ENCODE measurements around the gene LAMA4.
A peak's percentile ranks its signal among the peaks of the same experiment; 100 is the strongest.

Gene LAMA4

DNA sequence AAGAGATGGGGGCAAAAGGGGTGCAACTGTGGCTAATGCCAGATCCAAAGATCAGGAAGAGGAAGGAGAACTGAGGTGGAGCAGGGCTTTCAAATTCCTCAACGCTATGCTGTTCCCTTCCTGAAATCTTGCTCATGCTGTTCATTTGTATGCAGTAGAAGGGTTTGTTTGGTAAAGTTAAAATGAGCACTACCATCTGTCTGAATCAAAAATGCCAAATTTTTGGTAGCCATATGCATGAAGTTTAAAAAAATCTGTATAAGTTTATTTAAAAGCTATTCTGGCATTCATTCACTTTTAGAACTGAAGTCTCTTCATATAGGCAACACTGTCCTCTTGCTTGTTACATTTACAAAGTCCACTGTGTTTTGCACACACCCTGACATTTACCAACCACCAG, 84.8 kb downstream of the LAMA4 start:
- Histone ChIP-seq H3K36me3 (ENCODE audit: control insufficient read depth, insufficient read depth, low read length) (no peaks in the 10 kb centered on the region), H3K27me3 (ENCODE audit: control insufficient read depth, insufficient read depth, low read length) (no peaks in the 10 kb centered on the region), H3K4me1 (ENCODE audit: control insufficient read depth, insufficient read depth, low read length) (no peaks in the 10 kb centered on the region), H3K4me3 (ENCODE audit: low read length) (no peak overlapping the region), H3K9me3 (ENCODE audit: control insufficient read depth, insufficient read depth, low read length) (no peaks in the 10 kb centered on the region), H3K27ac (ENCODE audit: low read length) (no peak overlapping the region)
- DNase-seq (ENCODE audit: low read depth, low spot score) = no peak
- WGBS (ENCODE audit: insufficient coverage, insufficient read length) = no CpG with 5 or more reads among the region's 1 CpG

DNA sequence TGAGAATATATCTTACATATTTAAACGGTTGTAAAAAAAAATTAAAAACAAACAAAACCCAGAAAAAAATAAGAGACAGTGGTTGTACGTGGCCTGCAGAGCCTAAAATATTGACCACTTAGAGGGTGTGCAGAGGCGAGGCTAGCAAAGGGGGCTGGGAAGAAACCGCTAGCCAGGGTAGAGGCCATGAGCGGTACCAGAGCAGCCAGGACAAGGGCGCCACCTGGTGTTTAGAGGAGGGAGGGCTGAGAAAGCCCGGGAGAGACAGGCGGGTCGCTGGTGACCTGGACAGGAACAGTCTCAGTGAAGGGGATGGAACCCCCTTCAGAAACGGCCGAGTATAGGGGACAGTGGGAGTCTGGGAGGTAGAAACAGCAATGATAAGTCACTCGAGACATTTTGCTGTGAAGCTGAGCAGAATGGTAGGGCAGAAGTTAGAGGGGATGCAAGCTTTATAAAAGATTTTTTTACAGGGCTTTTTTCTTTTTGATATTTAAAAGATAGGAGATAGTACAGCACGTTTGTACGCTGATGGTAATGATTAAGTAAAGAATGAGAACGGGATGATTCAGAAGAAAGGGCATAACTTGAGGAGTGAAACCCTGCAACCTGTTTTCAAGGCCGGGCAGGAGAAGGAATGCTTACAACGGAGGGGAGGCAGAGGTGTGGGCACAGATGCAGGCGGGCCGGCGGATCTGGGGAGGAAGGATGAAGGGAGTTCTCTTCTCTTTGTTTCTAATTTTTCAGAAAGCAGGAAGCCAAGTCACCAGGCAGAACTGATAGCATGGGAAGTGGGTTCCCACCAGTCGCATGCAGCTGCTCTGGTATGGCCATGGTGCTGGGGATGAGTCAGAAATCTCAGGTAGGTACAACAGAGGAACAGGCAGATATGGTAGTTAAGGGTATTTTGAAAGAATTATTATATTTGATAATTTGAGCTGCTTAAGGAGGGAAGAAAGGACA, 90.8 kb downstream of the LAMA4 start:
- Histone ChIP-seq H3K36me3 (ENCODE audit: control insufficient read depth, insufficient read depth, low read length) (no peaks in the 10 kb centered on the region), H3K9me3 (ENCODE audit: control insufficient read depth, insufficient read depth, low read length) (no peaks in the 10 kb centered on the region), H3K27me3 (ENCODE audit: control insufficient read depth, insufficient read depth, low read length) (no peaks in the 10 kb centered on the region), H3K4me1 (ENCODE audit: control insufficient read depth, insufficient read depth, low read length) (no peaks in the 10 kb centered on the region; the same call in 1 of the 2 replicates), H3K27ac (ENCODE audit: low read length) (no peak overlapping the region), H3K4me3 (ENCODE audit: low read length) (no peak overlapping the region)
- 100% methylated on average over 2 of the region's 21 CpGs for WGBS (ENCODE audit: insufficient coverage, insufficient read length)
- DNase-seq (ENCODE audit: low read depth, low spot score) = peak; percentile 48

DNA sequence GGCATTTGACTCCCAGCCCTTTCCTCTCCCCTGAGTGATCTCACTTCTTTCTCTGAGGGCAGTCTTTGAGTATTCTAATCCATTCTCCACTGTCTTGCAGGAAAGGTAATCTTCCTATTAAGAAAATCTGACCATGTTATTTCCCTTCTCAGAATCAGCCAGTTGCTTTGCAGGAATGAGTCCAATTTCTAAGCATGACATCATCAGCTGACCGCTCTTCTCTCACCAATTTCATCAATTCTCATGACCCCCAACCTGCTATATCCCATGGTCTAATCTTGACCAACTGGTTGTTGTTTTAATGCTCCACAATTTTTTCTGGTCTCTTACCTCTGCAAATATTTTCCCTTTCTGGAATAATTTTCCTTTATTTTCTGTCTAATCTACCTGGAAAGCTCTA, 93.6 kb downstream of the LAMA4 start:
- no peaks in the 10 kb centered on the region for H3K27me3 ChIP-seq (ENCODE audit: control insufficient read depth, insufficient read depth, low read length)
- no peak for DNase-seq (ENCODE audit: low read depth, low spot score)
- H3K27ac ChIP-seq (ENCODE audit: low read length) = no peak overlapping the region
- no peaks in the 10 kb centered on the region; the same call in 1 of the 2 replicates for H3K4me1 ChIP-seq (ENCODE audit: control insufficient read depth, insufficient read depth, low read length)
- H3K4me3 ChIP-seq (ENCODE audit: low read length) = no peak overlapping the region
- H3K36me3 ChIP-seq (ENCODE audit: control insufficient read depth, insufficient read depth, low read length) = no peaks in the 10 kb centered on the region
- H3K9me3 ChIP-seq (ENCODE audit: control insufficient read depth, insufficient read depth, low read length) = no peaks in the 10 kb centered on the region
- WGBS (ENCODE audit: insufficient coverage, insufficient read length) = no CpG with 5 or more reads among the region's 1 CpG

DNA sequence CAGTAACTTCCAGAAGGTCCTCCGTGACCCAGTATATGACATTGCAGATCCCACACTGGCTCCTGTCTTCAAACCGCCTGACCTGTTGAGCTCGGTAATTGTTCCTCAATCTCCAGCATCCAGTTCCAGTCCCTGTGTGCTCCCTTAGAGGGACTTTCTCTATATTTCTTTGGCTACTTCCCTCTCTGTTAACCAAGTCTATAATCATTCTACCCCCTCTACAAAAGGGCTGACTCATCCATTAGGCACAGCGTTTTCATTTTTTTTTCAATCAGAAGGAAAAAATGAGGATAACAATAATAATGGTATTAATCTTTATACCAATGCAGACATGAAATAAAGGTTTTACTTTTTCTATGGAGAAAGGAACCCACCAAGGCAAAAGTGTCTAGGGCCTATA, 97.7 kb downstream of the LAMA4 start:
- Histone ChIP-seq H3K4me3 (ENCODE audit: low read length) (no peak overlapping the region), H3K27me3 (ENCODE audit: control insufficient read depth, insufficient read depth, low read length) (no peaks in the 10 kb centered on the region), H3K9me3 (ENCODE audit: control insufficient read depth, insufficient read depth, low read length) (no peaks in the 10 kb centered on the region), H3K27ac (ENCODE audit: low read length) (no peak overlapping the region), H3K36me3 (ENCODE audit: control insufficient read depth, insufficient read depth, low read length) (no peaks in the 10 kb centered on the region), H3K4me1 (ENCODE audit: control insufficient read depth, insufficient read depth, low read length) (no peaks in the 10 kb centered on the region)
- no peak for DNase-seq (ENCODE audit: low read depth, low spot score)
- WGBS (ENCODE audit: insufficient coverage, insufficient read length) = no CpG with 5 or more reads among the region's 4 CpGs

DNA sequence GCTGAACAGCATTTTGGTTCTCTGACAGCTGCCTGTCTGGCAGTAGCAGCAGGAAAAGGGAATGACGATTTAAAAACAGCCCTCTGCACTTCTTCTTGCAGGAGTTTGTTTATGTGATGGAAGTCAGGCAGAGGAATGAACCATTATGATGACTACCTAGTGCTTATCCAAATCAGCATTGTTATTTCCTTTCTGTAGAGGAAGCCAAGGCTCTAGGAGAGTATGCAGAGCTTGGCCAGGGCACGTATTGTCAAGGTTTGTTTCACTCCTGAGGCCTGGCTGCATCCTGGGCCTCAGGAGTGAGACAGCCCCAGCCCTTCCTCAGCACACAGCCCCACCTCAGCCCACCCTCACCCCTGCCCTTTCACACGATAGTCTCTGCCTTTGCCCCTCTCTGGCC, 98.5 kb downstream of the LAMA4 start:
- no CpG with 5 or more reads among the region's 3 CpGs for WGBS (ENCODE audit: insufficient coverage, insufficient read length)
- no peaks in the 10 kb centered on the region for H3K9me3 ChIP-seq (ENCODE audit: control insufficient read depth, insufficient read depth, low read length)

DNA sequence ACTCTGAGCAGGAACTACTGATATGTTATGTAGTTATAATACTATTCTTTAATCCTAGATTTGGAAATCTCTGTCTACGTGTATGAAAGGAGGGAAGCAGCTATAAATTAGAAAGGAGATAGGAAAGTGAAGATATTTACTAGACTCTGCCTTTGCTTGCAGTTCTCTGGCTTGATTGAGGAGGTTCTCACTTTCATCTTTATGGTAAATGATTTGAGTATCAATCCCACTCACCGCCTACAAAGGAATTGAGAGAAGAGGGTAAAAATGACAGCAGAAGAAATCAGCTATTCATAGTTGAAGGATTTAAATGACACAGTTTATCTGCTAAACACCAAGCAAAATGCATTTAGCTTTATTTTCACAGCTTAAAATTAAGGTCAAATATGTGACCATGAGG, 99.7 kb downstream of the LAMA4 start:
- Histone ChIP-seq H3K4me3 (ENCODE audit: low read length) (no peak overlapping the region), H3K4me1 (ENCODE audit: control insufficient read depth, insufficient read depth, low read length) (no peaks in the 10 kb centered on the region), H3K36me3 (ENCODE audit: control insufficient read depth, insufficient read depth, low read length) (no peaks in the 10 kb centered on the region), H3K27me3 (ENCODE audit: control insufficient read depth, insufficient read depth, low read length) (no peaks in the 10 kb centered on the region), H3K9me3 (ENCODE audit: control insufficient read depth, insufficient read depth, low read length) (no peaks in the 10 kb centered on the region), H3K27ac (ENCODE audit: low read length) (no peak overlapping the region)
- no peak for DNase-seq (ENCODE audit: low read depth, low spot score)
- no CpG with 5 or more reads among the region's 2 CpGs for WGBS (ENCODE audit: insufficient coverage, insufficient read length)

More for the DNA sequence above, 98.5 kb downstream of the LAMA4 start:
- Histone ChIP-seq H3K27ac (ENCODE audit: low read length) (no peak overlapping the region), H3K4me1 (ENCODE audit: control insufficient read depth, insufficient read depth, low read length) (no peaks in the 10 kb centered on the region), H3K27me3 (ENCODE audit: control insufficient read depth, insufficient read depth, low read length) (no peaks in the 10 kb centered on the region), H3K36me3 (ENCODE audit: control insufficient read depth, insufficient read depth, low read length) (no peaks in the 10 kb centered on the region), H3K4me3 (ENCODE audit: low read length) (no peak overlapping the region)
- DNase-seq (ENCODE audit: low read depth, low spot score) = no peak

DNA sequence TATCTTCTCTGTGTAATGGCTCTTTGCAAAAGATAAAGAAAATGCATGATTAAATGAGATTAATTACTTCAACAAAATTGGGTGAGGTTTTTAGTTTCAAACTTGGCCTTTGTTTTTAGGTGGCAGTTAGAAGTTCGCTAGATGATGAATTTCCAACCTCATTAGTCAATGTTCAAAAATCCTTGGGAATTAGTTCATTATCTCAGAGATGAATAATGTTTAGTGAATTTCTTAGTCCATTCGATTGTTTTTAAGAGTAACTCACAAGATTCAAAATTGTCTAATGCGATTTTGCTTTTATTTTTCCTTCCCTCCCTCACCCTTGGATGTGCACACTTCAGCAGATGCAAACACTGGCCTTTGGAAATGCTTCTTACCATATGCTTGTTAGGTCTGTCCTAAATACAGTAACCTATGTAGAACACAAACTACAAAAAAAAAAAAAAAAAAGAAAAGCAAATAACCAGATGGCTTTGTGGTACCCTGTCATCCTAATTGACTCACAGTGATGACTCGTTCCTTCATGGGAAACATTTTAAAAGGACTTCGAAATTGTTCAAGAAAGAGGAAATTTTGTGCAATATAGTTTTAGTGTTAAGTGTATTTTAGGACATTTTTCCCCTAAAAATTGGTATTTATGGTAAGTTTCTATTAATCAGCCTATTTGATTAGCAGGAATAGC, 100.3 kb downstream of the LAMA4 start:
- DNase-seq (ENCODE audit: low read depth, low spot score) = no peak
- no peaks in the 10 kb centered on the region for H3K4me1 ChIP-seq (ENCODE audit: control insufficient read depth, insufficient read depth, low read length)
- H3K27me3 ChIP-seq (ENCODE audit: control insufficient read depth, insufficient read depth, low read length) = no peaks in the 10 kb centered on the region
- H3K36me3 ChIP-seq (ENCODE audit: control insufficient read depth, insufficient read depth, low read length) = no peaks in the 10 kb centered on the region
- H3K9me3 ChIP-seq (ENCODE audit: control insufficient read depth, insufficient read depth, low read length) = no peaks in the 10 kb centered on the region
- no peak overlapping the region for H3K27ac ChIP-seq (ENCODE audit: low read length)
- H3K4me3 ChIP-seq (ENCODE audit: low read length) = no peak overlapping the region
- 100% methylated on average over 1 of the region's 5 CpGs for WGBS (ENCODE audit: insufficient coverage, insufficient read length)

DNA sequence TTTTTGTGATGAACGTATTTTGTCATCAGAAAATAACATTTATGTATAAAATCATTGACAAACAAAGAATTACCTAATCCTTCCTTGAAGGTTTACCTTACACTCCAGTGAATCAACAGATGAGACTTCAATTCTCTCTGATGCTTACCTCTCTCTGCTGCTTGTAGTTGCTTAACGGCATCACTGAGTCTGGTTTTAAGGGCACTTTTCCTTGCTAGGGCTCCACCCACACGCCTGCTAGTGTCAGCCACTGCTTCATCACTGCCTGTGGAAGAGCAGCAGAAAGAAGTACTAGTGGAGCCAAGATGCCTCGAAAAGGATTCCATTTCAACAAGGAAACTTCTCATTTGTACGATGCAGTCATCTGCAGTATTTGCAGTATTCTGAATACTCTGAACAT, 104.0 kb downstream of the LAMA4 start:
- no peak for DNase-seq (ENCODE audit: low read depth, low spot score)
- H3K27ac ChIP-seq (ENCODE audit: low read length) = no peak overlapping the region

DNA sequence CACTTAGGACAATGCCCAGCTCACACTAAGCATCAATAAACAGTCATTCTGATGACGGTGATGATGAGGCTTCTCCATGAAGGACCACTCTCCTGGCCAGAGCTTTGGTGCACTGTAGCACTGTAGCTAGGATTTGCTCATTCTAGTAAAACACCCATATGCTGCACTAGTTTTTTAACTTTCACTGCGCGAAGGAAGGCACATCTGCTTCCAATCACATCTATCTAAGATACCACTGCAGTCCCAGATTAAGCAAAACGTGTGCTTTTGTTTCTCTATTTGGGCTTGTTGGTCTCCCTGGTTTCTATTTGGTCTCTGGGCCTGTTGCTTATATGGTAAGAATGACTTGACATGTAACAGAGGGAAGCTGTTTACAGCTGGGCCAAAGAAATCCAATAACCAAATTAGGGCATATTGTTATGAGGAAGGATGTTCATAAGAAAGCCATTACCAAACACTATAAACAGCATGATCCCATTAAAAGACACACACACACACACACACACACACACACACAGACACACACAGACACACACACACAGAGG, 104.6 kb downstream of the LAMA4 start:
- Histone ChIP-seq H3K9me3 (ENCODE audit: control insufficient read depth, insufficient read depth, low read length) (no peaks in the 10 kb centered on the region), H3K27me3 (ENCODE audit: control insufficient read depth, insufficient read depth, low read length) (no peaks in the 10 kb centered on the region), H3K4me1 (ENCODE audit: control insufficient read depth, insufficient read depth, low read length) (no peaks in the 10 kb centered on the region), H3K36me3 (ENCODE audit: control insufficient read depth, insufficient read depth, low read length) (no peaks in the 10 kb centered on the region), H3K27ac (ENCODE audit: low read length) (no peak overlapping the region), H3K4me3 (ENCODE audit: low read length) (no peak overlapping the region)
- WGBS (ENCODE audit: insufficient coverage, insufficient read length) = no CpG with 5 or more reads among the region's 4 CpGs
- DNase-seq (ENCODE audit: low read depth, low spot score) = no peak

More for the DNA sequence above, 104.0 kb downstream of the LAMA4 start:
- H3K4me3 ChIP-seq (ENCODE audit: low read length) = no peak overlapping the region
- no peaks in the 10 kb centered on the region for H3K36me3 ChIP-seq (ENCODE audit: control insufficient read depth, insufficient read depth, low read length)
- H3K9me3 ChIP-seq (ENCODE audit: control insufficient read depth, insufficient read depth, low read length) = no peaks in the 10 kb centered on the region
- H3K27me3 ChIP-seq (ENCODE audit: control insufficient read depth, insufficient read depth, low read length) = no peaks in the 10 kb centered on the region
- H3K4me1 ChIP-seq (ENCODE audit: control insufficient read depth, insufficient read depth, low read length) = no peaks in the 10 kb centered on the region
- no CpG with 5 or more reads among the region's 5 CpGs for WGBS (ENCODE audit: insufficient coverage, insufficient read length)

DNA sequence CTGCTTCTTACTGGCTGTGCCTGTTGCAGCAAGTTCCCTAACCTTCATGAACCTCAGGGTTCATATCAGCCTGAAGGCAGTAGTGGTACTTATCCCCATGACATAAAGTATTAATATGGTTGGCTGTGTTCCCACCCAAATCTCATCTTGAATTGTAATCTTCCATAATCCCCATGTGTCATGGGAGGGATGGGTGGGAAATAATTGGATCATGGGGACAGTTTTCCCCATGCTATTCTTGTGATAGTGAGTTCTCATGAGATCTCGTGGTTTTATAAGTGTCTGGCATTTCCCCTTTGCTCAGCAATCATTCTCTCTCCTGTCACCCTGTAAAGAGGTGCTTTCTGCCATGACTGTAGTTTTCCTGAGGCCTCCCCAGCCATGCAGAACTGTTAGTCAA, 105.1 kb downstream of the LAMA4 start:
- H3K4me3 ChIP-seq (ENCODE audit: low read length) = no peak overlapping the region

More for the DNA sequence above, 105.1 kb downstream of the LAMA4 start:
- Histone ChIP-seq H3K27me3 (ENCODE audit: control insufficient read depth, insufficient read depth, low read length) (no peaks in the 10 kb centered on the region), H3K27ac (ENCODE audit: low read length) (no peak overlapping the region), H3K36me3 (ENCODE audit: control insufficient read depth, insufficient read depth, low read length) (no peaks in the 10 kb centered on the region), H3K4me1 (ENCODE audit: control insufficient read depth, insufficient read depth, low read length) (no peaks in the 10 kb centered on the region), H3K9me3 (ENCODE audit: control insufficient read depth, insufficient read depth, low read length) (no peaks in the 10 kb centered on the region)
- no peak for DNase-seq (ENCODE audit: low read depth, low spot score)
- WGBS (ENCODE audit: insufficient coverage, insufficient read length) = no CpG with 5 or more reads among the region's 1 CpG
